TTC549 (cell line): ENCODE measurements around the gene EIF4ENIF1.
"Not testable (repeated sequence)": the region's sequence is repeated elsewhere in the genome, so short reads cannot be mapped to it uniquely, and the experiment has no call there.

Experiments
- FAIRE-seq: peaks from 2 replicates; lab custom pipeline; 2012; peaks lifted over from hg19 to GRCh38; lab: Jason Lieb, UNC

Gene EIF4ENIF1, protein sequence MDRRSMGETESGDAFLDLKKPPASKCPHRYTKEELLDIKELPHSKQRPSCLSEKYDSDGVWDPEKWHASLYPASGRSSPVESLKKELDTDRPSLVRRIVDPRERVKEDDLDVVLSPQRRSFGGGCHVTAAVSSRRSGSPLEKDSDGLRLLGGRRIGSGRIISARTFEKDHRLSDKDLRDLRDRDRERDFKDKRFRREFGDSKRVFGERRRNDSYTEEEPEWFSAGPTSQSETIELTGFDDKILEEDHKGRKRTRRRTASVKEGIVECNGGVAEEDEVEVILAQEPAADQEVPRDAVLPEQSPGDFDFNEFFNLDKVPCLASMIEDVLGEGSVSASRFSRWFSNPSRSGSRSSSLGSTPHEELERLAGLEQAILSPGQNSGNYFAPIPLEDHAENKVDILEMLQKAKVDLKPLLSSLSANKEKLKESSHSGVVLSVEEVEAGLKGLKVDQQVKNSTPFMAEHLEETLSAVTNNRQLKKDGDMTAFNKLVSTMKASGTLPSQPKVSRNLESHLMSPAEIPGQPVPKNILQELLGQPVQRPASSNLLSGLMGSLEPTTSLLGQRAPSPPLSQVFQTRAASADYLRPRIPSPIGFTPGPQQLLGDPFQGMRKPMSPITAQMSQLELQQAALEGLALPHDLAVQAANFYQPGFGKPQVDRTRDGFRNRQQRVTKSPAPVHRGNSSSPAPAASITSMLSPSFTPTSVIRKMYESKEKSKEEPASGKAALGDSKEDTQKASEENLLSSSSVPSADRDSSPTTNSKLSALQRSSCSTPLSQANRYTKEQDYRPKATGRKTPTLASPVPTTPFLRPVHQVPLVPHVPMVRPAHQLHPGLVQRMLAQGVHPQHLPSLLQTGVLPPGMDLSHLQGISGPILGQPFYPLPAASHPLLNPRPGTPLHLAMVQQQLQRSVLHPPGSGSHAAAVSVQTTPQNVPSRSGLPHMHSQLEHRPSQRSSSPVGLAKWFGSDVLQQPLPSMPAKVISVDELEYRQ

GRCh38 chr22:31489632-31490495 is at the start of gene EIF4ENIF1:
TSS of gene EIF4ENIF1 (minus strand) at chr22:31489842. CDS start at chr22:31488718, 1,124 bp downstream.
- no peak for FAIRE-seq

GRCh38 chr22:31538815-31539214 is 49.2 kb upstream of the EIF4ENIF1 start:
- no peak for FAIRE-seq

DNA sequence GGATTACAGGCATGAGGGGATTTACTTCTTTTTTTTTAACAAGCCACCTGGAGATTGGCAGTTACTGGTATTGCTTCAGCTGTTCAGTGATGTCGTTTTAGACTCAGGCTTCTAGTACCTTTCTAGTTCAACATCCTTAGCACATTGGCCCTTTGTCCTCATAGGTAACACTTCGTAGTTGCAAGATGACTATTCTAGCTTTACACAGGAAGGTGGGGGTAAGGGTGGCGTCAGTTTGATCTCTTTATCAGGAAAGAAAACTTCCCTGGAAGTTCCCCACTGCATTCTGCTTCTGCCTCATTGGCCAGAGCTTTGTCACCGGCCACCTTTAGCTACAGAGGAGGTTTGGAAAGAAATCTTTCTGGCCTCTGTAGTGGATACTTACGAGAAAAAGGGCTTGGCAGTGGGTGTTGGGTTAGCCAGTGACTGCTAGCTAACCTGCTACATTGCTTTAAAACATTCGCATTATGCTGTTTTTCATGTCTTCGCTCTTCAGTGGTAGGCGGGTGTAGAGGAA is 47.4 kb upstream of the EIF4ENIF1 start:
- FAIRE-seq, result no peak

DNA sequence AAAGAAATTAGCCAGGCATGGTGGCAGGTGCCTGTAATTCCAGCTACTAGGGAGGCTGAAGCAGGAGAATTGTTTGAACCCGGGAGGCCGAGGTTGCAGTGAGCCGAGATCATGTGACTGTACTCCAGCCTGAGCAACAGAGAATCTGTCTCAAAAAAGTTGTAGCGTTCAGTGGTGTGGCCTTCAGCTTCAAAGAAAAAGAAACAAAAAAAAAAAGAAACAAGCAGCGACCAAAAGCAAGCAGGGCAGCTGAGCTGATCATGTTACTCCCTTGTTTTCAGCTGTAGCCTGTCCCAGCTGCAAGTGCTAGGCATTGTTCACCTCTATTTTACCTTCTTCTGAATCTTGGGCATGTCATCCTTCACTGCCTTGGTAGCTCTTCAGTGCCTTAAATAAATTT is 43.7 kb upstream of the EIF4ENIF1 start:
- no peak for FAIRE-seq

DNA sequence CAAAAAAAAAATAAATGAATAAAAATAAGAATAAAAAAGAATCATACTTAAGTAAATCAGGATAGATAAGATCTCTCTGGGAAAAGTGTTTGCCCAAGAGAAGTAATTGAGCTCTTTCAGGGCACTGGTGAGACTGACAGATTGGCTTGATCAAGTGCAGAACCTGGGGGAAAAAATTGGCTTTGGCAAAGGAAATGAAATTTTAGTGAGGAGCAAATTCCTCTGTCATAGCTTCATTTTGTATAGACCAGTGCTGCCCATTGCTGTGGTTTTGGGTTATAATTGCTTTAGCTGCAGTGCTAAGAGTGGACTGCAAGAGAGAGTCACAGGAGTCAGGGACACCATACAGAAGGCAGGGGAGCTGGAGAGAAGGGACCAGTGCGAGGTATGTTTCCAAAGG is 42.4 kb upstream of the EIF4ENIF1 start:
- FAIRE-seq, result no peak

DNA sequence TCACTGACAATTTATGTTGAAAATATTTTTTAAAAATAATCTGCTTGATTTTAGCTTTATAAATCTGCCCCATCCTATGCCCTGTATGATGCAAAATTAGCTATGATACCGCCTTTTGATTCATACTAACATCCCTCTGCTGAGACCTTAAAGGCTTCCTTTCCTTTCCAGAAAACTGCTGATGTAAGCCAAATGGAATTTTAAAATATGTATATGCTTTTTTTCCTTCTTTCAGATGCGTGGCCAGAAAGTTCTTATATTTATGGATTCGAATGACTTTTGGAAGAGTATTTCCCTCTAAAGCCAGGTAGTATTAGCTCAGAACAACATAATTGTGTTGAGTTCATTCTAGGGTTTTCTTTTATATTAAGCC is 41.2 kb upstream of the EIF4ENIF1 start:
- FAIRE-seq, result no peak

GRCh38 chr22:31526270-31526669 is 36.6 kb upstream of the EIF4ENIF1 start:
- FAIRE-seq, result no peak

- FAIRE-seq, result not testable (repeated sequence)
Observed at GRCh38 chr22:31524132-31524531, 34.5 kb upstream of the EIF4ENIF1 start.

- no peak for FAIRE-seq
Observed at GRCh38 chr22:31520051-31520450, 30.4 kb upstream of the EIF4ENIF1 start.

- no peak for FAIRE-seq
Observed at GRCh38 chr22:31509061-31509762, 19.6 kb upstream of the EIF4ENIF1 start.

DNA sequence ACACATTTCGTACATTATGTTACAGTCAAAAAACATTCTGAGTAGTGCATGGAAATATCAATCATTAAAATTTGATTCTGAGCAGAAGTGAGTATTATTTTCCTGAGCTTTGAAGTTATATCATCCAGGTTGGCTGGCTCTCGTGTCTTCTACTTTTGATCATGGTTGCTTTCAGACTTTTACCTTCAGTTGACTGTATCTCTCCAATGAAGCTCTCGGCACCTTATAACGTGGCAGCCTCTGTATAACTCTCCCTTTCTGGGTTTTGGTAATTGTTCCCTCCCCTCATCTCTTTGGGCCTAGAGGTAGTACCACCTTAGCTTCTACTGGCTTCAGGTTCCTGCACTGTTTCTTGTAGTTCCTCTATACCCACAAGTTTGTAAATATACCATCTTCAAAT is 18.9 kb upstream of the EIF4ENIF1 start:
- FAIRE-seq, result no peak

- not testable (repeated sequence) for FAIRE-seq
Observed at GRCh38 chr22:31507517-31507916, 17.9 kb upstream of the EIF4ENIF1 start.

DNA sequence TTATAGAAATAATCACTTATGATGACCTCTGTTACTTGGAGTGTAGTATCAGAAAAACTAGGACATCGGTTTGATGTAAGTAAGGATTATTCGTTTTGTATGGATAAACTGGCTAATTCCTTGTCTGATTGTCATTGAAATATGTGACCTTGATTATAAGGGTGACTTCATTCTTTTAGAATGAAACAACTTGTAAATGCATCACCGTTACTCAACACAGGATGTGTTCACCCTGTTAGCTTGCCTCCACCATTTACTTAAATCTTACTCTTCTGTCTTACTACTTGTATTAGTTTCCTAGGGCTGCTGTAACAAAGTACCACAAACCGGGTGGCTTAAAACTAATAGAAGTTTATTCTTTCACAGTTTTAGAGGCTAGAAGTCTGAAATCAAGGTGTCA is 14.6 kb upstream of the EIF4ENIF1 start:
- FAIRE-seq, result no peak

- no peak for FAIRE-seq
Observed at GRCh38 chr22:31503211-31503964, 13.7 kb upstream of the EIF4ENIF1 start.

- no peak for FAIRE-seq
Observed at GRCh38 chr22:31501738-31502137, 12.1 kb upstream of the EIF4ENIF1 start.

- no peak for FAIRE-seq
Observed at GRCh38 chr22:31497148-31497938, 7.7 kb upstream of the EIF4ENIF1 start.

GRCh38 chr22:31496735-31497146 is 7.1 kb upstream of the EIF4ENIF1 start:
- no peak for FAIRE-seq

DNA sequence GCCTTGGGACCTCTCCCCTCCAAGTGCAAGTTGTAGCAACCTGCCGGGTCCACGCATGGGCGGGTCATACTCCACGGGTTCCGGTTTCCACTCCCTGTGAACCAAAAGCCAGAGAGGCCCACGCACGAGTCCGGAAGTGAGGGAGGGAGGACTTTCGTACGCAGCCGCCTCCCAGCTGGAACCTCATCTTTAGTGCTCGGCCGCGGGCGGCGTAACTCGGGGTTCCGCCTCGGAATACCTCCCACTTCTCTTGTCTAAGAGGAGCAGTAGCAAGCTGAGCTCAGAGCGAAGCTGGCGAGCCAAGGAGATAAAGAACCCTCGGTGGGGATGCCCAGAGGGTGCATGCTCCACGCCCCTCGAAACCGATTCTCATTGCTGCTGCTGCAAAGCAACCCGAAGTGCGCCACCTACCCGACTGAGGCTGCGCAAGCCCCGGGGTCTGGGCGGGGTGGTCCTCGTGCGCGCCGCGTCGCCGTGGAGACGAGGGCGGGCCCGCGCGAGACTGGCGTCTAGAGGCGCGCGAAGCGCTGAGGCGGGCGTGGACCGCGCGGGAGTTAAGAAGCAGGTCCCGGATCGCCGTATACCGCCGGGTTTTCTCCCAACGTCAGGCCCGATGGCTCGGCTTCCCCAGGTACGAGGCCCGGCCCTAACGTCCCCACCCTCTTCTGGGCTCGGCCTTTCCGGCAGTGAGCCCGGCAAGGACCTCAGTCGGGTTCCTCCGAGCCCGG is 6.5 kb upstream of the EIF4ENIF1 start, which contains the start of gene SFI1:
SFI1 (plus strand) TSS at position 530 of the 728 bp plus-strand sequence. CDS start 11,749 bp downstream, outside the sequence.
- FAIRE-seq, result no peak

DNA sequence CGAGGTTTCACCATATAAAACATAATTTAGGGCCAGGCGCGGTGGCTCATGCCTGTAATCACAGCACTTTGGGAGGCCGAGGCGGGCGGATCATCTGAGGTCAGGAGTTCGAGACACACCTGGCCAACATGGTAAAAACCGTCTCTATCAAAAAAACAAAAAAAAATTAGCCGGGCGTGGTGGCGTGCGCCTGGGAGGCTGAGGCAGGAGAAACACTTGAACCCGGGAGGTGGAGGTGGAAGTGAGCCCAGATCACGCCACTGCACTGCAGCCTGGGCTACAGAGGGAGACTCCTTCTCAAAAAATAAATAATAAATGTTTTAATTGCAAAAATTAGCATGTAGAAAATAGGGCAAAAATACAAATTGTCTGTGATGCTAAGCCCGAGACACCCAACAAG is 5.7 kb upstream of the EIF4ENIF1 start:
- no peak for FAIRE-seq
